MV-4-11 (cell line): ENCODE data around the gene SNRPA.

Source experiments
- DNase-seq: peaks from one replicate; lab custom pipeline; 2025; lab: John Stamatoyannopoulos, UW

The SNRPA gene

DNA sequence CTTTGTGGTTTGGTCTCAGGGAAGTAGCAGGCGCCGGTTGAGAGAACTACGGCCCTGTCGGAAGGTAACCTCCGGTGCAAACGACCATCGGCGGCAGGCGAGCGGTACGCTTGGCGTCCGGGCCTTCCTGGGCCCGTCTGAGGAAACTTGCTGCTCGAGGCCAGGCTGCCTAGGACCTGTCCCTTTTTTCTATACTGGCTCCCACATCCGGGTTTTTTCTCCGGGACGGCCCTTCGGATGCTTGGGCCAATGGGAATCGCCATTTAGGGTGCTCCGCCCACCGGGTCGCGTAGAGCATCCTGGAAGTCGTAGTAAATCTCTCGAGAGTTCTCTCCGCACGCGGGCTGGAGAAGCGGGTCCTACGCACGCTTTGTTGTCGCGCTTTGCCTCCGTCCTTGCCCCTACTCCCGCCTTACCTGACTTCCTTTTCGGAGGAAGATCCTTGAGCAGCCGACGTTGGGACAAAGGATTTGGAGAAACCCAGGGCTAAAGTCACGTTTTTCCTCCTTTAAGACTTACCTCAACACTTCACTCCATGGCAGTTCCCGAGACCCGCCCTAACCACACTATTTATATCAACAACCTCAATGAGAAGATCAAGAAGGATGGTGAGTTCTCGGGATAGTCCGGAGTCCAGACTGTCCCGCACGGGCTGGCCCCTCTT is at the start of gene SNRPA:
Gene SNRPA (plus strand): TSS at position 330 of the 664 bp plus-strand sequence. CDS start 206 bp downstream, at position 536.
- peak; percentile 99 for DNase-seq

DNA sequence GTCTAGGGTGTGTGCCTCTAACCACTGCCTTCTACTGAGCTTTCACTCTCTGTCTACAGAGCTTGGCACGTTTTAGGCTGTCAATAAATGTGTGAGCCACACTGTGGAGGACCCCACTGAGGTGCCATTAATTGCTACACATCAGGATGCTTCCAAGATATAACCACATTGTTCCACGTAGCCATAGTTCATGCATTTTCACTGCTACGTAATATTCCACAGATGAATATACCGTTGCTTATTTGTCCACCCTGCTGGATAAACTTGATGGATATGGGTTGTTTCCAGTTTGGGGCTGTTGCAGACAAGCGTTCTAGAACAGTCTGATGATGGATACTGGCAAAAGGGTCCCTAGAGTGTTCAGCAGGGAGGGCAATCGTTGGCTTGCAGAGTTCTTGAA is 49.2 kb upstream of the SNRPA start:
- no peak for DNase-seq

DNA sequence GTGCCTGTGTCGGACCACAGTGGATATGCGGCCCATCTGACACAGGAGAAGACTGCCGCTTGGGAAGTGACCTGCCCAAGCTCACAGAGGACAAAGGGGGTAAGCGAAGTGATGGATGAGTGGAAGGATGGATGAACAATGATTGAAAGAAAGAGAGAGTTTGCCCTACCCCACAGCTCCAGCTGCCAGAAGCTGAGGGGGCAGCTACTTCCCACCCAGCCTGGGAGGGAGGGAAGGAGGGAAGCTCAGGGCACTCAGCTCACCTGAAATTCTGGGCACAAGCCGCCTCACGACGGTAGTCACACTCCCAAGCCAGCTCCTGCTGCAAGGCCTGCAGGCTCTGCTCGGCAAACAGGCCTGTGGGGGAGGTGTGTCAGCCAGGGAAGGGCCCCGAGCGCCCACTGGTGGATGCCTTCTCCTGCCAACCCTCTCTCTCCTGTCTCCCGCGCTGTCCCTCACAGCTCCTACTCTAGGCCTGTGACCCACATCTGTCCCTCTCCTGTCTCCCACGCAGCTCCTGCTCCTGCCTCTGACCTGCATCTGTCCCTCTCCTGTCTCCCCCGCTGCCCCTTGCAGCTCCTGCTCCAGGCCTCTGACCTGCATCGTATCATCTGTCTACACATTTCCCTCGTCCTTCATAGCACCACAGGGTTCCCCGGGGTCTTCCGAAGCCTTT is 48.5 kb upstream of the SNRPA start:
- no peak for DNase-seq

DNA sequence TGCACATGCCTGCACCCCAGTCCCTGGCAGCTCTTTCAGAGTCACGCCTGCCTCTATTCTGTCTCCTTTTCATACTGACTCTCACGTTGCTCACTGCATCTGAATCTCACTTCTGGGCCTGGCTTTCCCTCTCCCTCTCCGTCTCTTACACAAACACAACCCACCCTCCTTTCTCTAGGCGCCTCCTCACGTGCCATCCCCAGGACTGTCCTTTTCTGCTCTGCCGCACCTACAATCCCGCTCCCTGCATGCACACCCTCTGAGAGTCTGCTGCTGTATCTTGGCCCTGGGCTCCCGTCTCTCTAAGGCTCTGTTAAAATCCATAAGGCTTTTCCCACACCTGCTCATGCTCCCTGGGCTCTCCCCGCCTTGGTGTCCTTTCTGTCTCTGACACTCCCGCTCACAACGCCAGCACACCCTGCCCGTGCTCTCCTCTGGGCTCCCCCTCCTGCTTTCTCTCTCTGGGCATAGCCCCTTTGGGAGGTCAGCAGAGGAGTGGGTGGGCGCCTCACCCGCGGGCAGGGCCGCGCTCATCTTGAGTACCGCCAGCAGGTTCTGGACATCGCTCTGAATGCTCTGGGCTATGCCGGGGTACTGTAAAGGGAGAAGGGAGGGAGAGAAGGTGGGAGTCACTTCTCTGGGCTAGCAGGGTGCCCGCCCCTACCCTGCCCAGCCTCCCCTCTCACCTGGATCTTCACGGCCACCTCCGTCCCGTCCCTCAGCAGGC is 47.8 kb upstream of the SNRPA start:
- no peak for DNase-seq

DNA sequence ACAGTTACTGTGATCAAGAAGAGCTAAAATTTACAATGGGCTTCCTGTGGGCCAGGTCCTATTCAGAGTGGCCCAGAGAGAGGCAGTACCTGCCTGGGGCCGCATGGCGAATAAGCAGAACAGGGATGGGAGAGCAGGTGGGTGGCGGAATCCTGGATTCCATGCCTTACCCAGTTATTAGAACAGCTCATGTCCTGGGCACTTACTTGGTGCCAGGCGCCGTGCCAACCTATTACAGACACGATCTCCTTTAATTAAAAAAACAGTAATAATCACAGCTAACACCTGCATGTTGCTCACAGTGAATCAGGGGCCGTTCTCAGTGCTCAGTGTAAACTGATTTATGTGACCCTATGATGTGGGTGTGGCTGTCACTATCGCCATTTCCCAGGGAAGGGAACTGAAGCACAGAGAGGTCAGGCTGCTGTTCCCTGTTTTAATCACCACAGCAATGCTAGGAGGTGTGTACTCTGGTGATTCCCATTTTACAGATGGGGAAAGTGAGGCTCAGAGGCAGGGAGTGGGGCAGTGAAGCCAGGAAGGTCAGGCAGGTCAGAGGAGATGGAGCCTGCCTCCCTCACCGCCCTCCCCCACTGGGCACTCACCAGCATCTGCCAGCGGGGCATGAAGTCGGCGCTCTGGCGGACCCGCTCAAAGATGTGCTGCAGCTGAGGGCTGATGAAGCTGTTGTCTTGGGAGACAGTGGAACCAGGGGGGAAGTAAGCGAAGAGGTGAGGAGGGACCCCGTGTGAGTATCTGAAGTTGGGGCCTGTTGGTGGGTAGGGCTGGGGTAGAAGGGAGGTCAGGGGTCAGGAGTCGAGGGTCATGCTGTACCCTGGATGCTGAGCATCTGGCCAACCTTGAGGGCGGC is 46.3 kb upstream of the SNRPA start:
- no peak for DNase-seq

DNA sequence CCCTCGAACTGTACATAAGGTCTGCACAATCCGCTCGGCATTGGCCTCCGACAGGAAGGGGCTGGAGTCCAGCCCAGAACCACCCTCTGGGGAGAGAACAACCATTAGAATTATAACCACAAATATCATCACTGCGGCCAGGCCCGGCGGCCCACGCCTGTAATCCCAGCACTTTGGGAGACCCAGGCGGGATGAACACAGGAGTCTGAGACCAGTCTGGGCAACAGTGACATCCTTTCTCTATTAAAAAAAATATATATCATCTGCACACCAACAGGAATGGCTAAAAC is 45.7 kb upstream of the SNRPA start:
- DNase-seq, result no peak

GRCh38 chr19:40705950-40706619 is 44.9 kb upstream of the SNRPA start:
- DNase-seq, result no peak

DNA sequence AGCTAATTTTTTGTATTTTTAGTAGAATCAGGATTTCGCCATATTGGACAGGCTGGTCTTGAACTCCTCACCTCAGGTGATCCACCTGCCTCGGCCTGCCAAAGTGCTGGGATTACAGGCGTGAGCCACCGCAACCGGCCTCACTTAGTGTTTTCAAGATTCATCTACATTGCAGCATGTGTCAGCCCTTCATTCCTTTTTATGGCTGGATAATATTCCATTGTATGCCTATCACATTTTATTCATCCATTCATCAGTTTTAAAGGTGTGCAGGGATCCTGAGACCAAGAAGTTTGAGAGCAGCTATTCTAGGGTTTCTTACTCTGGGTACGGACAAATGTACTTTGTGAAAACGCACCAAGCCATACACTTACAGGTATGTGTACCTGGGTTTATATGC is 43.4 kb upstream of the SNRPA start:
- DNase-seq, result no peak

DNA sequence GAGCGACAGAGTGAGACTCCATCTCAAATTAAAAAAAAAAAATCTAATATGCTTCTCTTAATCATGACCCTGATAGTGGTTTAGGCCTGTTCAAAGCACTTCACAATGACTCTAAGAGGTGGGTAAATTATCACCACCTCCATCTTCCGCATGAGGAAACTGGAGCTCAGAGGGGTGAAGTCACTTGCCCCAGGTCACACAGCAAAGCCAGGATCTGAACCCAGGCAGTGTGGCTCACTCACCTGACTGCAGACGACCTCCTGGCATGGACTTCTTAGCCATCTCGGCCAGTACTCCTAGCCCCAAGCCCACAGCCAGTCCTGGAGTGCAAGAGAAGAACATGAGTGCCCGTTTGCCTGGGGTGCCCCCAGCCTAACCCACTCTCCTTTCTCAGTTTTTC is 41.2 kb upstream of the SNRPA start:
- DNase-seq, result no peak

GRCh38 chr19:40713939-40714338 is 37.1 kb upstream of the SNRPA start:
- DNase-seq, result no peak

- DNase-seq, result peak; percentile 88
These were observed 36.3 kb upstream of the SNRPA start for GRCh38 chr19:40714441-40715299.

- no peak for DNase-seq
These were observed 34.9 kb upstream of the SNRPA start for GRCh38 chr19:40716031-40716481.

GRCh38 chr19:40716482-40717324 is 34.3 kb upstream of the SNRPA start, which contains the start of the genes COQ8B and ITPKC:
COQ8B (minus strand) TSS chr19:40716886; CDS start chr19:40714632, 2,254 bp downstream.
ITPKC (plus strand) TSS chr19:40717112; CDS start chr19:40717136, 24 bp downstream.
- DNase-seq, result peak; percentile 96

- no peak for DNase-seq
These were observed 33.6 kb upstream of the SNRPA start for GRCh38 chr19:40717325-40717879.

- no peak for DNase-seq
These were observed 32.9 kb upstream of the SNRPA start for GRCh38 chr19:40717880-40718773.

DNA sequence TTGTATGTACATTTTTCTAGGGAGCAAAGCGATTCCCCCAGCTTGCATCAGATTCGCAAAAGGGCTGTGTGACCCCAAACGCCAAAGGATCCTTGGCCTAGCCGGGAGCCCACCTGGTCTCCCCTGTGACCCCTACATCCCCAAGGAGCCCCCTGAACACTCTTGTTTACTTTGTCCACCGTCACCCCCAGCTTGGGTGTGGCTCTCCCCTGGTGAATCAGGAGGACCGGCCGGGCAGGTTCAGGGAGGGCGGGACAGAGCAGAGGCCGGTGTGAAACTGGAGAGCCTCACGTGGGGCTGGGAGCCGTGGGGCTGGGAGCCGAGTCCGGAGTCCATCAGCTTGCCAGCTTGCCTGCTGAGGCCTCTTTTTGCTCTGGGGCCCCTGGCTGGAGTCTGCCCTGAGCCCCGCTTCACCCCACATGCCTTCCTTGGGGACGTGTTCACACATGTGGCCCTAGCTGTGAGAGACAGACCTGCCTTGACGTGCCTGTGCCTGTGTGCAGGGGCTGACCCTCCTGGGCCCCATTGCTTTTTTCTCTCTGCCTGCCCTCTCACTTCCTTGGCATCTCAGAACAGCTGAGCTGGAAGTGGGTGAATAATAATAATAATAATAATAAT is 32.1 kb upstream of the SNRPA start:
- DNase-seq, result no peak

GRCh38 chr19:40719414-40719894 is 31.5 kb upstream of the SNRPA start:
- no peak for DNase-seq

DNA sequence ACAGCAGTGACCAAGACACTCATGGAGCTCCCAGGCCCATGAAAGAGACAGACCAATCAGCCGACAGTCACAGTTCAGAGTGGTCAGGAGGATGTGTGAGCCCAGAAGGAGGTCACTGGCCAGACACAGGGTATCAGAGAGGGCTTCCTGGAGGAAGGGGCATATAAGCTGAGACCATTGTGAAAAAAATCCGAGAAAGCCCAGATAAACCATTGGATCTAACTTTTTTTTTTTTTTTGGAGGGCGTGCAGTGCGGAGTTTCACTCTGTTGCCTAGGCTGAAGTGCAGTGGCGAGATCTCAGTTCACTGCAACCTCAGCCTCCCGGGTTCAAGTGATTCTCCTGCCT is 29.9 kb upstream of the SNRPA start:
- no peak for DNase-seq
